BJ (cell line): Measurements from ENCODE around the gene OR2D2. TPM values are rescaled to one million over a fixed set of nuclear protein-coding genes. Genes with fewer than 3 reads are reported as not detected.
"Not testable (repeated sequence)": the region's sequence is repeated elsewhere in the genome, so short reads cannot be mapped to it uniquely, and the experiment has no call there.

Experiments
- CTCF ChIA-PET: fragments of 350-600 bp; formaldehyde crosslinking; extraction: SDS; loops from one replicate; lab custom pipeline; 2021; ENCODE audit warnings: antibody characterized with exemption, inconsistent platforms; lab: Yijun Ruan, JAX
- POLR2A ChIA-PET: fragments of 300-600 bp; sonication (Branson Sonifier 250); formaldehyde crosslinking; extraction: SDS; loops from one replicate; lab custom pipeline; 2021; ENCODE audit warnings: antibody characterized with exemption; lab: Charles Lee
- DNase-seq: peaks from one replicate; pipeline ENCODE4 v3.0.0-alpha.2; 2011; ENCODE audit warnings: low read depth
- H3K27me3 ChIP-seq: 2 replicates; pipeline ENCODE4 v1.6.0; 2011; ENCODE audit warnings: low read length; ENCODE audit not compliant: control insufficient read depth, insufficient read depth
- H3K36me3 ChIP-seq: 2 replicates; pipeline ENCODE4 v1.5.1; 2011; ENCODE audit warnings: low read length; ENCODE audit not compliant: control insufficient read depth, insufficient read depth
- H3K4me3 ChIP-seq: 2 replicates; pipeline ENCODE4 v1.5.1; 2011; ENCODE audit warnings: low read depth, mild to moderate bottlenecking, control low read depth, low read length
- polyA plus RNA-seq: library from polyadenylated mRNA; depleted of rRNA; stranded (reverse); fragments of >200 nt; gene quantifications from 2 replicates; pipeline ENCODE4 v1.2.3, GENCODE V29; 2011
- TF ChIP-seq, protein P1 (sequence below): IDR thresholded peaks from 2 replicates; pipeline ENCODE4 v1.5.1; 2011; ENCODE audit warnings: low read depth, mild to moderate bottlenecking, control low read depth, inconsistent platforms, low read length, moderate library complexity; ENCODE audit not compliant: insufficient read depth

The OR2D2 gene
- polyA plus RNA-seq, 1 experiment: 0.13 TPM

DNA sequence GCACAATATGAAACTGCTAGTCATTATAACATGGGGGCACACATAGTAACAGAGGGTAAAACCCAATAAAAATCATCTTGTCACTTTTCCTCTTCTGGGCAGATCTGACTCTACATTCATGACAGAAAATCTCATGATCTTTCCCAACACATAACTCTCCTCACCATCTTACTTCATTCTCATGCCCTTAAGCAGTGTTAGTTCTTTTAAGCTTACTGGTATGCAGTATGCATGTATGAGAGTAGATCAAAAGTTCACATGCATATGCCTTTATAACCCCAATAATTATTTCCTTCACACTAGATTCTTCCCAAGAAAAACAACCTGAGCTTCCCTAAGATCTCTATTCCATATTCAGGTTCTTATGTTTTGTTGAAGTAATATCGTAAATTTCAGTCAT lies 21.0 kb downstream of the OR2D2 start:
- ChIA-PET CTCF (interaction anchor here (1.0 to 1.3 kb wide), 3 partner anchors 9 to 59 kb away, joined by 3 to 4 read pairs (median 3); no protein-coding TSS in a partner anchor), POLR2A (no interaction called here)
- Histone ChIP-seq H3K36me3 (no peaks in the 10 kb centered on the region), H3K27me3 (no peaks in the 10 kb centered on the region), H3K4me3 (no peak overlapping the region)
- TF ChIP-seq, protein P1, sequence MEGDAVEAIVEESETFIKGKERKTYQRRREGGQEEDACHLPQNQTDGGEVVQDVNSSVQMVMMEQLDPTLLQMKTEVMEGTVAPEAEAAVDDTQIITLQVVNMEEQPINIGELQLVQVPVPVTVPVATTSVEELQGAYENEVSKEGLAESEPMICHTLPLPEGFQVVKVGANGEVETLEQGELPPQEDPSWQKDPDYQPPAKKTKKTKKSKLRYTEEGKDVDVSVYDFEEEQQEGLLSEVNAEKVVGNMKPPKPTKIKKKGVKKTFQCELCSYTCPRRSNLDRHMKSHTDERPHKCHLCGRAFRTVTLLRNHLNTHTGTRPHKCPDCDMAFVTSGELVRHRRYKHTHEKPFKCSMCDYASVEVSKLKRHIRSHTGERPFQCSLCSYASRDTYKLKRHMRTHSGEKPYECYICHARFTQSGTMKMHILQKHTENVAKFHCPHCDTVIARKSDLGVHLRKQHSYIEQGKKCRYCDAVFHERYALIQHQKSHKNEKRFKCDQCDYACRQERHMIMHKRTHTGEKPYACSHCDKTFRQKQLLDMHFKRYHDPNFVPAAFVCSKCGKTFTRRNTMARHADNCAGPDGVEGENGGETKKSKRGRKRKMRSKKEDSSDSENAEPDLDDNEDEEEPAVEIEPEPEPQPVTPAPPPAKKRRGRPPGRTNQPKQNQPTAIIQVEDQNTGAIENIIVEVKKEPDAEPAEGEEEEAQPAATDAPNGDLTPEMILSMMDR: no peak
- no peak for DNase-seq

DNA sequence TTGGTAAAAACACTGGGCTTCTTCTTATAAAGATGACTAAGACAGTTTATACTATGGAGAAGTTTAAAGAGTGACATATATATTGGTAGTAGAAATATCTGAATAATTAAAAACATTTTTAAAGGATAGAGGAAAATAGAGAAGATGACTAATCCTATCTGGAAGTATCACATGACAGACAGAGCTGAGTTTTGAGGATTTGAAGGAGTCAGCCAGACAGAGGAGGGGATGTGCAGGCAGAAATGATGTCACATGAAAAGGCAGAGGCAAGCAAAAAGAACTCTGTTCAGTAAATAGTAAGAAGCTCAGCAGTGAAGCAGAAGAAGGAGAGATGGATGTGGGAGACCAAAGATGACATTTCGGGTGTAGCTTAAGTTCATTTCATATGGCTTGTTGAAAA lies 27.9 kb downstream of the OR2D2 start:
- Histone ChIP-seq H3K27me3 (no peaks in the 10 kb centered on the region), H3K4me3 (no peak overlapping the region), H3K36me3 (no peaks in the 10 kb centered on the region)
- TF ChIP-seq, protein P1: no peak
- POLR2A ChIA-PET: no interaction called here
- DNase-seq: no peak
- CTCF ChIA-PET: interaction anchor here (0.6 to 1.1 kb wide), 3 partner anchors 52 to 205 kb away, joined by 3 to 4 read pairs (median 4); no protein-coding TSS in a partner anchor

DNA sequence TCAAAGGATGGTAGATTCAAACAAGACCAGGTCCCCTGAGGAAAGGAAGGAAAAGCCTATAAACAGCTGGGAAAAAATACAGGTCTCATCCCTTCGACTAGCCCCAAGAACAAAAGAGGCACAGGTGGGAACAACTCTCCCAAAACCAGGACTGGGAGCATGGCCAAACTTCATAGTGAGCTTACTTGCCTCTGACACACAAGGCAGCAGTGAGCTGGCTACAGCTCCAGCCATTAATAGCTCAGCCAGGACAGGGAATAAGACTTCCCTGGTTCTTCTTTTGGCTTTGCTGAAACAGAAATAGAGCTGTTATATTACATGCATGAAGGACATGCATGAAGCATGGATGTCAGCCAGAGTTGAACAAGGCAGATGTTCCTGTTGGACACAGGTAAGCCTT lies 29.3 kb downstream of the OR2D2 start, which contains the start of gene OR10A2:
TSS of gene OR10A2 (plus strand) at position 97 of the 400 bp plus-strand sequence. CDS start 6,698 bp downstream, outside the sequence.
- Histone ChIP-seq H3K4me3 (no peak within 1 kb of the TSS), H3K36me3 (no peaks in the 10 kb centered on the region), H3K27me3 (no peaks in the 10 kb centered on the region)
- DNase-seq: no peak
- TF ChIP-seq, protein P1: no peak
- POLR2A ChIA-PET: no interaction called here
- CTCF ChIA-PET: interaction anchor here (0.9 to 1.3 kb wide), 3 partner anchors 17 to 29 kb away, joined by 3 read pairs; no protein-coding TSS in a partner anchor

DNA sequence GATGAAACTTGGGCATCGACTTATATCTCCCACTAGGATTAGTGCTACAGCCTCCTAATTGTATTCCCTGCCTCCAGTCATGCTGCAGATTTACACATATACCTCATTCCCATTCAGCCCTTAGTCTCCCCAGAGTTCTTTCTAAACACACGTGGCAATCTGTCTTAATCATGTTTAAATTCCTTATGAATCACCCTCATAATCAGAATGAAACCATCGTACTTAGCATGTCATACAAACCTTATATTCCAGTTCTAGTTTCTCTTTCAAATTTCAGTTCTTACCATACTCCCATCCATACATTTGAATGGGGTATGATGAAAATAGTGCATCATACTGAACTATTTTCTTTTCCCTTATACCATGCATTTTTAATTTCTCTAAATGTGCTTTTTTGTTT lies 35.4 kb downstream of the OR2D2 start:
- Histone ChIP-seq H3K36me3 (no peaks in the 10 kb centered on the region), H3K4me3 (no peak overlapping the region), H3K27me3 (no peaks in the 10 kb centered on the region)
- no peak for DNase-seq
- CTCF ChIA-PET: no interaction called here
- POLR2A ChIA-PET: no interaction called here
- TF ChIP-seq, protein P1: no peak

DNA sequence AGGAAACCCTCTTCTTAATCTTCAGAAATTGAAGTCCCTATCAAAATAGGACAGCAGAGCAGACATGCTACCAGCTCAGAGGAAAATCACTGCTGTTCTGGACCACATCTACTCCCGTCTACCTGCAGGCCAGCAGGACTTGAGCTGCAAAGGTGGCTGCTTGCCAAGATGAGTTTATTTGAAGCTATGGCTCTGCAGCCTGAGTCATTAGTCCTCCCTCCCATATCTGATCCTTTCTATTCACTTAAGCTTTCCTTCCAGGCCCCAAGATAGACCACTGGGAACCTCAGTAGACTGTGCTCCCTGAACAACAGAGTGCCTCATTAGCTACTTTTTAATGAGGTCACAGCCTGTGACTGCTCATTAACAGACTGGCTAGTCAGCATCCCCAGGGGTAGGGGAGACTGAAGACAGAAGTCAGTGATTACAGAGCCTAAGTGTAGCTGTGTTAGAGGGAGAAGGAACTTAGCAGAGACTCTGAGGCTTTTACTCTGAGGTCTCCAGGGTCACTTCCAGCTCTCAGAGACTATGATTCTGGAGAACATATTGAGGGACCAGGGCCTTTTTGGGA lies 36.2 kb downstream of the OR2D2 start:
- no peak for DNase-seq
- ChIA-PET CTCF (interaction anchor here (1.3 kb wide), 1 partner anchor 44 kb away, joined by 5 read pairs; no protein-coding TSS in a partner anchor), POLR2A (interaction anchor here (0.6 kb wide), 1 partner anchor 16 kb away, joined by 3 read pairs; no protein-coding TSS in a partner anchor)
- no peaks in the 10 kb centered on the region for H3K27me3 ChIP-seq
- H3K4me3 ChIP-seq: no peak overlapping the region
- TF ChIP-seq, protein P1: no peak
- H3K36me3 ChIP-seq: no peaks in the 10 kb centered on the region

DNA sequence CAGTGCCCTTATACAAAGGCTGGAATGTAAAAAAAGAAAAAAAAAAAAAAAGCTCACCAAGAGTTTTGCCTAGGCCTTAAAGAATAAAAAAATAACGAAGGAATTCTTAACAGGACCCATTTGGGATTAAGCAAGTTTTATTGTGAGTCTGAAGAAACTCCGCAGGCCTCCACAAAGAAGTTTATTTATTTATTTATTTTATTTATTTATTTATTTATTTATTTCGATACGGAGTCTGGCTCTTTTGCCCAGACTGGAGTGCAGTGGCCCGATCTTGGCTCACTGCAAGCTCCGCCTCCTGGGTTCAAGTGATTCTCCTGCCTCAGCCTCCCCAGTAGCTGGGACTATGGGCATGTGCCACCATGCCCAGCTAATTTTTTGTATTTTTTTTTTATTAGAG lies 37.5 kb downstream of the OR2D2 start:
- H3K27me3 ChIP-seq, POLR2A ChIA-PET: not testable (repeated sequence)

More for the DNA sequence above, 37.5 kb downstream of the OR2D2 start:
- H3K4me3 ChIP-seq, DNase-seq, H3K36me3 ChIP-seq: not testable (repeated sequence)
- CTCF ChIA-PET: interaction anchor here (1.3 kb wide), 1 partner anchor 42 kb away, joined by 5 read pairs; no protein-coding TSS in a partner anchor
